ENCODE results near the gene YTHDC1.
A peak's percentile ranks its signal among the peaks of the same experiment; 100 is the strongest.

The YTHDC1 gene

GRCh38 chr4:68358988-68359387, 9.1 kb upstream of the YTHDC1 start:
- no peak for DNase-seq

DNA sequence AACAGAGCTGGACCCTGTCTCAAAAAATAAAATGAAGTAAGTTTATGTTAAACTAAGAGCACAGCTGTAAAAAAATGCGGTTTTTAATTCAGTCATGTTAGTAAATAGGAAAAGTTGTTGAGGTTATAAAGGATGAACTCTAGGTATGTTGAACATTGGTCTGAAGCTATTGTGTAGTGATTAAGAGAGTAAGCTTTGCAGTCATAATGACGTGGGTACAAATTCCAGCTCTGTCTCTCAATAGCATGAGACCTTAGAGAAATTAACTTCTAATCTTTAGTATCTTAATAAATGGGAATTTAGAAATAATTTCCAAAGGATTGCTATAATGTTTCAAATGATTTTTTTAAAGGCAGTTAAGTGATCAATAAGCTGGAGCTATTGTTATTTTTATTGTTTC, 2.9 kb upstream of the YTHDC1 start:
- no peak for DNase-seq

DNA sequence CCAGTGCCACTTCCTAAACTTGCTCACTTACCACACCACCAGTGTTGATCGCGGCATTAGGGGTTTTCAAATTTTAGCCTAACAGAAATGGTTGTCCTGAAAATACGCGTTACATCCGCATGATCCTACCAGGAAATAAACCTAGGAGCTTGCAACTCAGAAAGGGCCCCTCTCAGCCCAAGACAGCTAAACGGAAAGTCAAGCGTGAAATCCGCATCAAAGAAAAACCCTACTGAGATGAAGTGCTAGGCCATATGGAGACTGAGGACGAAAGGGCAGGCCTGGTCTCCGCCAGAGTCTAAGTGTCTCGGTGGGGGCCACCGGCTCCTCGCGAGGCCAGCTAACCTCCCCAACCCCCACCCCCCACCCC, 626 bp downstream of the YTHDC1 start:
- peak in 1 of 4 experiments; percentile 25 for DNase-seq

- no peak for DNase-seq
These were observed 1.3 kb downstream of the YTHDC1 start for GRCh38 chr4:68348577-68348976.

- no peak for DNase-seq
These were observed 2.0 kb downstream of the YTHDC1 start for GRCh38 chr4:68347845-68348244.

DNA sequence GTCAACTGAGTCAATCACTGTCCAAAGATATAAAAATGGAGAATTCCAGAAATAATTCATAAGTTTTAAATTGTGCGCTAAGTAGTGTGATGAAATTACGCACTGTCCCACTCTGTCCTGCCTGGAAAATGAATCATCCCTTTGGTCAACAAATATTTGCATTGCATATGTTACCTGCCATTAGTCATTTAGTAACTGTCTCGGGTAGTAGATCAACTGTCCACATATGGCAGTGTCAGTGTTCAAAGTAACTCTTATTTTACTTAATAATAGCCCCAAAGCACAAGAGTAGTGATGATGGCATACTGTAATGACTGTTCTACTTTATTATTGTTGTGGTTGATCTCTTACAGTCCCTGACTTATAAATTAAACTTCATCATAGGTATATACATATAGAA, 3.4 kb downstream of the YTHDC1 start:
- no peak for DNase-seq

DNA sequence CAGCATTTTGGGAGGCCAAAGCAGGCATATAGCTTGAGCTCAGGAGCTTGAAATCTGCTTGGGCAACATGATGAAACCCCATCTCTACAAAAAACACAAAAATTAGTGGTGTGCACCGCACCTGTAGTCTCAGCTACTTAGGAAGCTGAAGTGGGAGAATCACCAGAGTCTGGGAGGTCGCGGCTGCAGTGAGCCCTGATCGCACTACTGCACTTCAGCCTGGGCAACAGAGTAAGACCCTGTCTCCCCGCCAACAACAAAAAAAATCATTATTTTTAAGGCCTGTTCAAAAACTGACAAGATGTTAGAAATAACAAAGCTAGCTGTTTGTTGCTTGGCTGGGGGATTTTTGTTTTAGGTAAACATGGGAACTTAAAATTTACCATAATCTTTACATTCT, 5.1 kb downstream of the YTHDC1 start:
- DNase-seq, result no peak

DNA sequence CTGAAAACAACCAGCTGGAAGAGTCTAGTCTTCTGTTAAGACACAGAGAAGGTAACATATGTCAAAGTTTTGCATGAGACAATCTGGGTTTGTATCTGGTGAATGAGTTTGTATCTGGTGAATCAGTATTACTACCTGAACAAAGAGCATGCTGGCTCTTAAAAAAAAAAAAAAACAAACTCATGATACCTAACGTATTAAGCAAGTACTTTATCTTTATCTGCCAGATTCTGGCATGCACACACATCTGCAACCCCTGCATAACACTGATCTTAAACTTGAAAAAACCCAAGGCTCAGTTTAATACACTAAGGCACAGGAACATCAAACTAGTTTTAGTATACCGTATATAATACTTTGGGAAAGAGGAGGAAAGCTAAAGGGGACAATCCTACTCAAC, 5.8 kb downstream of the YTHDC1 start:
- no peak for DNase-seq

DNA sequence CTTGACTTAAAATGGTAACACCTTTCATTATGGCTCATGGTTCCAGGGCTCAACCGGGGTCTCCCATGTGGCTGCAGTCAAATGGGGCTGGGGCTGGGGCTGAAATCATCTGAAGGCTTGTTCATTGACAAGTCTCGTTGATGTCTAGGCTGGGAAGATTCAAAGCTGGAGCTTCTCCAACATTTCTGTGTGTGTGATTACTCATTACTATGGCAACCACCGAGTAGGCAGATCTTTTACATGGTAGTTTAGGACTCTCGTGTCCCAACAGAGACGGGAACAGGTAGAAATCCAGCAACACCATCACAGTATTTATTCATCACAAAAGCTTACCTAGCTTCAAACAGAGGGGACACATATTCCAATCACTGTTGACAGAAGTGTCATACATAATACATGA, 7.8 kb downstream of the YTHDC1 start:
- no peak for DNase-seq

- DNase-seq, result no peak
These were observed 11.3 kb downstream of the YTHDC1 start for GRCh38 chr4:68338625-68339024.

DNA sequence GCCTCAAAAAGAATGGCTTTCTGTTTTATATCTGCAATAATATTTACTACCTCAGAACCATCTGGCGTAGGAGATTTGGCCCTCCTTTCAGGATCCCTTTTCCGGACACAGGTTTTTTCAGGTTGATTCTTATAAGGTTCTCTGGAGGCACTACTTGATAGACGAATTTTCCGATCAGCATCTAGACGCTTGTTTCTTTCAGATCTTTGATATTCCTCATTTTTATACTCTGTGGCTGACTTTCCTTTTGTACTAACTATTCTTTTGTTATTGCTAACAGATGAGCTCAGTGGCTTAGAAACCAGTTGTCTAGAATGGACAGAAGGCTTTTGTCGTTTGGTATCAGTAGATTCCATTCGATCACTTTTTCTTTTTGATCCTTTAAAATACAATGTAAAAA, 12.4 kb downstream of the YTHDC1 start:
- DNase-seq, result no peak

- no peak for DNase-seq
These were observed 12.9 kb downstream of the YTHDC1 start for GRCh38 chr4:68337004-68337403.

DNA sequence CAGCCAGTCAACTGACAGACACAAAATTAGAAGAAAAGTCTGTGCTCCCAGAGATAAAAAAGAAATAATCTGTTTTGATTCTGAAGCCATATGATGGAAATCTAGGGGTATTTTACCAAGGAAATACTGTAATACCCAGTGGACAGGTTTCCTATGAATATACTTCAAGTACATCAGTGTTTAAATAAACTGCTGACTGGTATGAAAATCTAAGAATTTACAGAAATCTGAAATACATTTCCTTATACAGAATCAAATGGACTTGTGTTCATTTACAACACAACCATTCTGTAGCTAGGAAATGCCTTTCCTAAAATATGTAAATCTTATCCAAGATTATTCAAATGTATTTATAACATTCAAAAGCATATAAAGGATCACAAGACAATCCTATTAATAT, 13.4 kb downstream of the YTHDC1 start:
- DNase-seq, result no peak

DNA sequence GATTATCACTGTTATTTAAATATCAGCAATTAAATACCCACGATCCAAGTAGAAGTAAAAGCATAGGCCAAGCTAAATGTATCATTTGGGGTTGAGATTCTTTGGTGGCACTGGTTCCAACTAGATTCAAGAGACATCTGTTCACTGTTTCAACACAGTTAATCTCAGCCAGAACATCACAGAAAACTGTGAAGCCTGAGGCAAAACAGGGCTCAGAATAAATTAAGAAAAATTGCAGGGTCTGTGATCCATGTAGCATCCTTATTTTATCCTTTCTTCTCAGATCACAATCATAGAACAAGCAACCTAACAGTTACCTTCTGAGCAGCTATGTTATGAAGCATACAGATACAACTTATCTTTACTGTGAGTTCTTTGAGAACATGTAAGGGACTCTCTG, 23.7 kb downstream of the YTHDC1 start:
- no peak for DNase-seq

GRCh38 chr4:68324519-68325262, 25.2 kb downstream of the YTHDC1 start:
- no peak for DNase-seq

DNA sequence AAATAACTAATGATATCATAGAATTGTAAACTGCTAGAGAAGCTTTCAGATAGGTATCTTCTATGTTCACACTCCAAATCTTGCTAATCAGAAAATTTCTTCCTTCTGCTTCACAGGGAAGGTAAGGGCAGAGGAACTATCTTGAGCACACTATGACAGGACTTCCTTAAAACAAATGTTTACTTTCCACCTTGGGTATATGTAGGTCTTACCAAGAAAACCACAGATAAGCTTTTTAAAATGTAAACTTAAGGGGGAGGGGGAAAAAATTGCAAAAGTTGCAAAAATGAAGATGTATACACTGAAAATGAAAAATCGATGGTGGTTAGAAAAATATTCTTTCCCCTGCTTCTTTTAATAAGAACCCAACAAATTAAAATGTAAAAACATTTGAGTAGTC, 30.9 kb downstream of the YTHDC1 start:
- no peak for DNase-seq

GRCh38 chr4:68316193-68316969, 33.5 kb downstream of the YTHDC1 start:
- no peak for DNase-seq

GRCh38 chr4:68310651-68311247, 39.1 kb downstream of the YTHDC1 start:
- DNase-seq, result no peak

GRCh38 chr4:68304731-68305130, 45.2 kb downstream of the YTHDC1 start:
- no peak for DNase-seq

- no peak for DNase-seq
These were observed 50.1 kb downstream of the YTHDC1 start for GRCh38 chr4:68299492-68300457.

- no peak for DNase-seq
These were observed 52.8 kb downstream of the YTHDC1 start for GRCh38 chr4:68297137-68297536.

DNA sequence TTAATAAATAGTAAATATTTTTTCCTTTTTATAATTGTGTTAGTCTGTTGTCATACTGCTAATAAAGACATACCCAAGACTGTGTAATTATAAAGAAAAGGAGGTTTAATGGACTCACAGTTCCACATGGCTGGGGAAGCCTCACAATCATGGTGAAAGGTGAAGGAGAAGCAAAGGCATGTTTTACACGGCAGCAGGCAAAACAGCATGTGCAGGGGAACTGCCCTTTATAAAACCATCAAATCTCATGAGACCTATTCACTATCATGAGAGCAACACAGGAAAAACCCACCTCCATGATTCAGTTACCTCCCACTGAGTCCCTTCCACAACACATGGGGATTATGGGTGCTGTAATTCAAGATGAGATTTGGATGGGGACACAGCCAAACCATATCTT, 58.6 kb downstream of the YTHDC1 start:
- DNase-seq, result no peak

DNA sequence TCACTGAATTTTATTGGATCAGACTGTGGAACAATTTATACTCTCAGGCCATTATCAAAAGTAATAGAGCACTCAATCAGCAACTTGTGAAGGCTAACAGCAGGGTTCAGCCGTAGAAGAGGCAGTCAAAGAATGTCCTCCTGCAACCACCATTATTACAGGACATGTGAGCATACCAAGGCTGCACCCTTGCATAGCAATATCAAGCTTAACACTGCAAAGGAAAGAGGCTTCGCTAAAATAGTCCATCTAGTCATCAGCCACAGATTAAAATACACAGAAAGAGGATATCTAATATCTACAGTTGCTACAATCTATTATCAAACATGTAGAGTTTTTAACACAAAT, 61.5 kb downstream of the YTHDC1 start:
- no peak for DNase-seq
